H9 (cell line): Measurements from ENCODE around the gene CNDP2. TPM values are rescaled to one million over a fixed set of nuclear protein-coding genes. Genes with fewer than 3 reads are reported as not detected.

Experiments used
- DNase-seq: peaks from one replicate; pipeline ENCODE4 v3.0.0-alpha.2; 2017
- H2AFZ ChIP-seq: one replicate; pipeline ENCODE4 v1.6.1; 2013; ENCODE audit warnings: mild to moderate bottlenecking, low read length, control low read depth, moderate library complexity
- H2AK5ac ChIP-seq: 2 replicates; pipeline ENCODE4 v1.6.1; 2013; ENCODE audit warnings: low read length, control low read depth, mixed read lengths; ENCODE audit not compliant: insufficient read length
- H2BK120ac ChIP-seq: one replicate; pipeline ENCODE4 v1.6.1; 2013; ENCODE audit warnings: low read depth, mild to moderate bottlenecking, low read length, control low read depth, inconsistent platforms; ENCODE audit not compliant: poor library complexity, severe bottlenecking
- H2BK12ac ChIP-seq: 2 replicates; pipeline ENCODE4 v1.6.1; 2013; ENCODE audit warnings: low read length, control low read depth, mixed read lengths, low read depth; ENCODE audit not compliant: insufficient read length
- H2BK15ac ChIP-seq: 2 replicates; pipeline ENCODE4 v1.6.1; 2013; ENCODE audit warnings: low read depth, low read length, control low read depth
- H2BK20ac ChIP-seq: one replicate; pipeline ENCODE4 v1.6.1; 2013; ENCODE audit warnings: low read depth, mild to moderate bottlenecking, low read length, control low read depth, inconsistent platforms; ENCODE audit not compliant: poor library complexity, severe bottlenecking
- H2BK5ac ChIP-seq: 2 replicates; pipeline ENCODE4 v1.6.1; 2013; ENCODE audit warnings: low read length, control low read depth, mixed read lengths; ENCODE audit not compliant: insufficient read length
- H3K14ac ChIP-seq: 2 replicates; pipeline ENCODE4 v1.6.1; 2013; ENCODE audit warnings: low read length, control low read depth; ENCODE audit not compliant: insufficient read depth
- H3K18ac ChIP-seq: 2 replicates; pipeline ENCODE4 v1.6.1; 2013; ENCODE audit warnings: low read depth, mild to moderate bottlenecking, mixed read lengths, low read length, control low read depth; ENCODE audit not compliant: insufficient read length
- H3K23ac ChIP-seq: 2 replicates; pipeline ENCODE4 v1.6.1; 2013; ENCODE audit warnings: low read length, control low read depth, mixed read lengths, low read depth; ENCODE audit not compliant: insufficient read length
- H3K23me2 ChIP-seq: 2 replicates; pipeline ENCODE4 v1.6.1; 2013; ENCODE audit warnings: low read depth, mild to moderate bottlenecking, mixed read lengths, low read length, control low read depth; ENCODE audit not compliant: insufficient read length, poor library complexity, severe bottlenecking
- H3K27ac ChIP-seq: 2 replicates; pipeline ENCODE4 v1.5.1; 2013; ENCODE audit warnings: low read length, control low read depth, mixed read lengths, low read depth; ENCODE audit not compliant: insufficient read length
- H3K27me3 ChIP-seq: 2 replicates; pipeline ENCODE4 v1.6.1; 2013; ENCODE audit warnings: low read length, control low read depth, inconsistent platforms; ENCODE audit not compliant: insufficient read depth
- H3K4ac ChIP-seq: 2 replicates; pipeline ENCODE4 v1.6.1; 2013; ENCODE audit warnings: low read depth, mild to moderate bottlenecking, control low read depth, inconsistent platforms, low read length, moderate library complexity
- H3K4me1 ChIP-seq: 2 replicates; pipeline ENCODE4 v1.6.1; 2013; ENCODE audit warnings: low read length, control low read depth, inconsistent platforms; ENCODE audit not compliant: insufficient read depth
- H3K4me2 ChIP-seq: 2 replicates; pipeline ENCODE4 v1.6.1; 2013; ENCODE audit warnings: low read length, control low read depth, mixed read lengths; ENCODE audit not compliant: insufficient read length, insufficient read depth
- H3K56ac ChIP-seq: 2 replicates; pipeline ENCODE4 v1.6.1; 2013; ENCODE audit warnings: low read depth, mild to moderate bottlenecking, mixed read lengths, low read length, control low read depth; ENCODE audit not compliant: insufficient read length
- H3K79me1 ChIP-seq: 2 replicates; pipeline ENCODE4 v1.6.1; 2013; ENCODE audit warnings: low read depth, mild to moderate bottlenecking, moderate library complexity, low read length, control low read depth, inconsistent platforms; ENCODE audit not compliant: insufficient read depth, poor library complexity, severe bottlenecking
- H3K79me2 ChIP-seq: 2 replicates; pipeline ENCODE4 v1.6.1; 2013; ENCODE audit warnings: low read length, control low read depth, inconsistent platforms; ENCODE audit not compliant: insufficient read depth
- H3K9ac ChIP-seq: 2 replicates; pipeline ENCODE4 v1.6.1; 2013; ENCODE audit warnings: low read length, control low read depth, mixed read lengths; ENCODE audit not compliant: insufficient read length; ENCODE audit errors: extremely low read depth
- H3K9me3 ChIP-seq: one replicate; pipeline ENCODE4 v1.6.1; 2013; ENCODE audit warnings: low read depth, low read length, inconsistent platforms; ENCODE audit not compliant: control insufficient read depth
- H3T11ph ChIP-seq: one replicate; pipeline ENCODE4 v1.6.1; 2013; ENCODE audit warnings: mild to moderate bottlenecking, low read length, control low read depth, inconsistent platforms
- H4K20me1 ChIP-seq: one replicate; pipeline ENCODE4 v1.6.1; 2013; ENCODE audit not compliant: control insufficient read depth, insufficient read length, insufficient read depth
- H4K5ac ChIP-seq: 2 replicates; pipeline ENCODE4 v1.6.1; 2013; ENCODE audit warnings: low read depth, mild to moderate bottlenecking, mixed read lengths, low read length, control low read depth; ENCODE audit not compliant: insufficient read length
- H4K8ac ChIP-seq: replicated peaks from 2 replicates; pipeline ENCODE4 v1.6.1; 2013; ENCODE audit warnings: low read length, control low read depth, mixed read lengths, low read depth; ENCODE audit not compliant: insufficient read length
- H4K91ac ChIP-seq: 2 replicates; pipeline ENCODE4 v1.6.1; 2013; ENCODE audit warnings: low read depth, mild to moderate bottlenecking, moderate library complexity, mixed read lengths, low read length, control low read depth; ENCODE audit not compliant: insufficient read length
- H3K27ac Mint-ChIP-seq, 3 experiments: 2 replicates in 2 of 3; 3 replicates in 1 of 3; pipeline ENCODE4 v1.8.0; 2020 to 2021; ENCODE audit warnings: mixed read lengths in 3 of 3, mild to moderate bottlenecking in 1 of 3, moderate library complexity in 1 of 3
- H3K27me3 Mint-ChIP-seq: 2 replicates; pipeline ENCODE4 v1.8.0; 2021; ENCODE audit warnings: low read depth, mild to moderate bottlenecking, moderate library complexity, mixed read lengths
- H3K36me3 Mint-ChIP-seq, 3 experiments: 2 replicates in 2 of 3; 3 replicates in 1 of 3; pipeline ENCODE4 v1.8.0; 2020 to 2021; ENCODE audit warnings: low read depth in 3 of 3, mixed read lengths in 3 of 3; ENCODE audit not compliant: insufficient read depth in 1 of 3
- H3K4me1 Mint-ChIP-seq, 2 experiments: 2 replicates each; pipeline ENCODE4 v1.8.0; 2020; ENCODE audit warnings: mixed read lengths in 2 of 2
- H3K4me3 Mint-ChIP-seq, 2 experiments: 2 replicates in 1 of 2; 3 replicates in 1 of 2; pipeline ENCODE4 v1.8.0; 2020 to 2021; ENCODE audit warnings: mild to moderate bottlenecking in 2 of 2, mixed read lengths in 2 of 2, moderate library complexity in 1 of 2
- H3K9me3 Mint-ChIP-seq, 2 experiments: 2 replicates in 1 of 2; 3 replicates in 1 of 2; pipeline ENCODE4 v1.8.0; 2020; ENCODE audit warnings: mild to moderate bottlenecking in 2 of 2, mixed read lengths in 2 of 2, moderate library complexity in 1 of 2
- WGBS: extraction: QIAGEN DNeasy Blood & Tissue Kit; methylation state at CpG from one replicate; pipeline ENCODE4 v1.1.7; 2013; ENCODE audit warnings: missing lambda C conversion rate, low lambda C conversion rate, mixed read lengths; ENCODE audit not compliant: insufficient read length; ENCODE audit errors: extremely low coverage; 5-methylcytosine and 5-hydroxymethylcytosine counted together
- total RNA-seq: library from RNA; stranded (reverse); gene quantifications from 2 replicates; pipeline ENCODE4 v1.2.1, GENCODE V29; 2021
- TF ChIP-seq, protein P1 (sequence below): fragments of 200-600 bp; sonication (generic); conservative IDR thresholded peaks from 3 replicates; pipeline ENCODE4 v1.8.0; 2021; ENCODE audit warnings: antibody characterized with exemption, mild to moderate bottlenecking

Gene CNDP2
- total RNA-seq, 1 experiment from 2014 or later, result 212 TPM

DNA sequence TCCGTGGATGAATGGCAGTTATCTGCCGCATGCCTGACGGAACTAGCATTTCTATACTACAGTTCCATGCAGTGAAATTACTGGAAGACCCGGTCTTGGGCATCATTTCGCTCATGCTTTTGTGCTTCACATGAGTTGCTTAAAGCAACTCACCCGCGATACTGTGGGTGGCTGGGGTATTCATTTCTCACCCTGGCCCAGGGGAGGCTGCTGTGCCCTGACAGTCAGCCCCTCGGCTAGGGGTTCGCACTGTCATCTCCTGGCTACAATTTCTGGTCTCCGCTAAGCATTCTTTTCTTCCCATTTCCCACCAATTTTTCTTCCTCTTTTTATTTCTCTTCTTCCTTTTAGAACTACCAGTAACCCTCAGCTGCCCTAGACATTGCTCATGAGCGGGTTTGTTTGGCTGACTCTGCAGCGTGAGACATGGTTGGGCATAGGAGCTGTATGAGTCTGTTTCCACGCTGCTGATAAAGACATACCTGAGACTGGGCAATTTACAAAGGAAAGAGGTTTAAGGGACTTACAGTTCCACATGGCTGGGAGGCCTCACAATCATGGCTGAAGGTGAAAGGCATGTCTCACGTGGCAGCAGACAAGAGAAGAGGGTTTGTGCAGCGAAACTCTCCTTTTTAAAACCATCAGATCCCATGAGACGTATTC lies 16.5 kb upstream of the CNDP2 start:
- no peak overlapping the region for H2AK5ac ChIP-seq
- Mint-ChIP-seq H3K27me3 (peaks cover 4% of the 10 kb centered on the region; the same call in 1 of the 2 replicates), H3K27ac (peak overlapping the region in 1 of 3 experiments; percentile 28; a peak in 1 of 7 replicates), H3K9me3 (no peaks in the 10 kb centered on the region; a peak in 1 of 5 replicates), H3K4me1 (peaks cover 3 to 4% of the 10 kb centered on the region in 2 experiments; a peak in 3 of 4 replicates), H3K4me3 (no peak overlapping the region), H3K36me3 (no peaks in the 10 kb centered on the region)
- no peaks in the 10 kb centered on the region for H3K79me2 ChIP-seq
- no peak overlapping the region for H2BK5ac ChIP-seq
- H2AFZ ChIP-seq, result no peak overlapping the region
- H3K4me1 ChIP-seq, result no peaks in the 10 kb centered on the region
- no CpG with 5 or more reads among the region's 16 CpGs for WGBS
- H3K79me1 ChIP-seq, result no peaks in the 10 kb centered on the region
- H3K27me3 ChIP-seq, result no peaks in the 10 kb centered on the region
- no peak overlapping the region for H3K14ac ChIP-seq
- no peak for DNase-seq
- H3K23me2 ChIP-seq, result no peaks in the 10 kb centered on the region
- no peak overlapping the region for H2BK15ac ChIP-seq
- no peaks in the 10 kb centered on the region for H4K20me1 ChIP-seq
- no peak overlapping the region for H3K56ac ChIP-seq
- H3K4me2 ChIP-seq, result no peak overlapping the region
- H2BK120ac ChIP-seq, result no peak overlapping the region
- no peak overlapping the region for H4K5ac ChIP-seq
- no peak overlapping the region for H3K4ac ChIP-seq
- no peaks in the 10 kb centered on the region for H3K9me3 ChIP-seq
- H3K27ac ChIP-seq, result no peak overlapping the region
- H2BK20ac ChIP-seq, result no peak overlapping the region
- H3T11ph ChIP-seq, result no peak overlapping the region
- H4K91ac ChIP-seq, result no peak overlapping the region
- no peak overlapping the region for H3K23ac ChIP-seq
- H2BK12ac ChIP-seq, result no peak overlapping the region
- H3K18ac ChIP-seq, result no peak overlapping the region
- no peak overlapping the region for H4K8ac ChIP-seq
- TF ChIP-seq, protein P1, sequence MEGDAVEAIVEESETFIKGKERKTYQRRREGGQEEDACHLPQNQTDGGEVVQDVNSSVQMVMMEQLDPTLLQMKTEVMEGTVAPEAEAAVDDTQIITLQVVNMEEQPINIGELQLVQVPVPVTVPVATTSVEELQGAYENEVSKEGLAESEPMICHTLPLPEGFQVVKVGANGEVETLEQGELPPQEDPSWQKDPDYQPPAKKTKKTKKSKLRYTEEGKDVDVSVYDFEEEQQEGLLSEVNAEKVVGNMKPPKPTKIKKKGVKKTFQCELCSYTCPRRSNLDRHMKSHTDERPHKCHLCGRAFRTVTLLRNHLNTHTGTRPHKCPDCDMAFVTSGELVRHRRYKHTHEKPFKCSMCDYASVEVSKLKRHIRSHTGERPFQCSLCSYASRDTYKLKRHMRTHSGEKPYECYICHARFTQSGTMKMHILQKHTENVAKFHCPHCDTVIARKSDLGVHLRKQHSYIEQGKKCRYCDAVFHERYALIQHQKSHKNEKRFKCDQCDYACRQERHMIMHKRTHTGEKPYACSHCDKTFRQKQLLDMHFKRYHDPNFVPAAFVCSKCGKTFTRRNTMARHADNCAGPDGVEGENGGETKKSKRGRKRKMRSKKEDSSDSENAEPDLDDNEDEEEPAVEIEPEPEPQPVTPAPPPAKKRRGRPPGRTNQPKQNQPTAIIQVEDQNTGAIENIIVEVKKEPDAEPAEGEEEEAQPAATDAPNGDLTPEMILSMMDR, result no peak
- no peak overlapping the region for H3K9ac ChIP-seq
